ENCODE measurements around the gene ZGLP1.

Gene ZGLP1

DNA sequence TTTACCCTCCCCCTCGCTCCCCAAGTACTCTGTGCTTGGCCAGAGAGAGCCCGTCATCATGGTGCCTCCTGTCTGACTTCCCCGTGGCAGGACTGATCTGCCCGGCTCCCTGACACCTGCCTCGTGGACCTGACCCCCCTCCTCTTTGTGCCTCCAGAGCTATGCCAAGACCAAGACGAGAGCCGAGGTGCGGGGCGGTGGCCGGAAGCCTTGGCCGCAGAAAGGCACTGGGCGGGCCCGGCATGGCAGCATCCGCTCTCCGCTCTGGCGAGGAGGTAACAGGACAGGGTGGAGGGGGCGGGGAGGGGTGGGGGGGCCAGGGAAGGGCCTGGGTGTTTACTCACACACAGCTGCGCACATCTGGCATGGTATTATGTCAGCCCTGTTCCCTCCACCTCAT, 53.1 kb downstream of the ZGLP1 start:
- TF ChIP-seq, protein P1, sequence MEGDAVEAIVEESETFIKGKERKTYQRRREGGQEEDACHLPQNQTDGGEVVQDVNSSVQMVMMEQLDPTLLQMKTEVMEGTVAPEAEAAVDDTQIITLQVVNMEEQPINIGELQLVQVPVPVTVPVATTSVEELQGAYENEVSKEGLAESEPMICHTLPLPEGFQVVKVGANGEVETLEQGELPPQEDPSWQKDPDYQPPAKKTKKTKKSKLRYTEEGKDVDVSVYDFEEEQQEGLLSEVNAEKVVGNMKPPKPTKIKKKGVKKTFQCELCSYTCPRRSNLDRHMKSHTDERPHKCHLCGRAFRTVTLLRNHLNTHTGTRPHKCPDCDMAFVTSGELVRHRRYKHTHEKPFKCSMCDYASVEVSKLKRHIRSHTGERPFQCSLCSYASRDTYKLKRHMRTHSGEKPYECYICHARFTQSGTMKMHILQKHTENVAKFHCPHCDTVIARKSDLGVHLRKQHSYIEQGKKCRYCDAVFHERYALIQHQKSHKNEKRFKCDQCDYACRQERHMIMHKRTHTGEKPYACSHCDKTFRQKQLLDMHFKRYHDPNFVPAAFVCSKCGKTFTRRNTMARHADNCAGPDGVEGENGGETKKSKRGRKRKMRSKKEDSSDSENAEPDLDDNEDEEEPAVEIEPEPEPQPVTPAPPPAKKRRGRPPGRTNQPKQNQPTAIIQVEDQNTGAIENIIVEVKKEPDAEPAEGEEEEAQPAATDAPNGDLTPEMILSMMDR (conservative IDR thresholded peaks at IDR 0.05): no peak
- no peak overlapping the region for H3K27ac ChIP-seq

DNA sequence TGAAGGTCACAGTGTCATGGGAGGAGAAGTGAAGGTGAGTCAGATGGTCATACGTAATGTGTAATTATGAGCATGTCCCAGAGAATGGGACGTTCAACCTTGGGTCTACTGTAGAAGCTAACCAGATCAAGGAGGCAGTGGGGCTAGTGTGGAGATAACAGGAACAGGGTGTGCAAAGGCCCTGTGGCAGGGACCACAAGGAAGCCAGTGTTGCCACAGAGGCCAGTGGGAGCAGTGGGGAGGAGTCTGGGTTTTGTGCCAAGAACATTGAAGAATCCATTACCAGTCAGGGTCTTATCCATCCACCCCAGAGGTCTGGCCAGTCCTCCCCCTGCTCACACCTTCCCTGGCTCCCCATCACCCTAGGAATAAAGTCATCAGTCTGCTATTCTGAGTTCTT, 54.3 kb downstream of the ZGLP1 start:
- TF ChIP-seq, protein P1 (conservative IDR thresholded peaks at IDR 0.05): no peak
- no peak overlapping the region for H3K27ac ChIP-seq

All from VCaP (cell line).